ENCODE data around the gene CEACAM4. TPM values are rescaled to one million over a fixed set of nuclear protein-coding genes. Genes with fewer than 3 reads are reported as not detected.

Gene CEACAM4
- total and polyA plus RNA-seq, 2 of the 4 experiments (the other 2 are of a cell fraction), result not detected

GRCh38 chr19:41617941-41618730 lies 8.7 kb downstream of the CEACAM4 start:
- no peak overlapping the region for H3K23ac ChIP-seq (ENCODE audit: low read depth, low read length)
- no peak overlapping the region for H3K18ac ChIP-seq (ENCODE audit: low read depth, low read length)
- H3K9me3 ChIP-seq (ENCODE audit: control insufficient read depth, insufficient read depth, low read length), result no peaks in the 10 kb centered on the region
- H3K9me1 ChIP-seq (ENCODE audit: insufficient read depth, low read length), result no peaks in the 10 kb centered on the region
- intact Hi-C loops (cut with micrococcal nuclease), result no loop called here
- no peak overlapping the region for H2BK120ac ChIP-seq (ENCODE audit: low read depth, low read length)
- H4K91ac ChIP-seq (ENCODE audit: insufficient read depth, low read depth, low read length), result no peak overlapping the region
- no peak overlapping the region for H3K4me3 ChIP-seq (ENCODE audit: insufficient read depth, low read depth, low read length)
- no peaks in the 10 kb centered on the region for H3K79me1 ChIP-seq (ENCODE audit: low read depth in 1 of 2, low read length in 2 of 2)
- no peak overlapping the region for H4K5ac ChIP-seq (ENCODE audit: low read depth, low read length)
- no peak overlapping the region for H2BK20ac ChIP-seq (ENCODE audit: low read depth, low read length)
- no peak overlapping the region for H3K9ac ChIP-seq (ENCODE audit: low read depth, low read length)
- no peaks in the 10 kb centered on the region for H3K36me3 ChIP-seq (ENCODE audit: control insufficient read depth, insufficient read depth, low read length)
- H2AFZ ChIP-seq (replicated peaks; ENCODE audit: low read length, poor library complexity), result no peak overlapping the region
- H3K4me1 ChIP-seq (ENCODE audit: control insufficient read depth, insufficient read depth, low read length), result no peaks in the 10 kb centered on the region
- H3K4ac ChIP-seq (ENCODE audit: low read depth, low read length), result no peak overlapping the region
- no peak overlapping the region for H2AK5ac ChIP-seq (ENCODE audit: low read depth, low read length)
- 60% methylated on average over 1 of the region's 9 CpGs; no CpG with 5 or more reads in 1 of the 2 experiments for WGBS, 2 experiments (ENCODE audit: extremely low coverage in 2 of 2, insufficient read length in 1 of 2)
- H3K14ac ChIP-seq (replicated peaks; ENCODE audit: low read depth, low read length), result no peak overlapping the region
- no peak overlapping the region for H2BK5ac ChIP-seq (ENCODE audit: low read depth, low read length, poor library complexity, severe bottlenecking)
- ATAC-seq (ENCODE audit: low read depth) (no peak), DNase-seq (no peak)
- TF ChIP-seq SMC3 (IDR thresholded peaks at IDR 0.05; ENCODE audit: low read depth, low read length), result no peak
- TF ChIP-seq POLR2A (IDR thresholded peaks at IDR 0.05; ENCODE audit: low read depth, low read length), result no peak
- no peak for TF ChIP-seq NFE2L2 (IDR thresholded peaks at IDR 0.05; ENCODE audit: low read depth, low read length)
- TF ChIP-seq, protein P1, sequence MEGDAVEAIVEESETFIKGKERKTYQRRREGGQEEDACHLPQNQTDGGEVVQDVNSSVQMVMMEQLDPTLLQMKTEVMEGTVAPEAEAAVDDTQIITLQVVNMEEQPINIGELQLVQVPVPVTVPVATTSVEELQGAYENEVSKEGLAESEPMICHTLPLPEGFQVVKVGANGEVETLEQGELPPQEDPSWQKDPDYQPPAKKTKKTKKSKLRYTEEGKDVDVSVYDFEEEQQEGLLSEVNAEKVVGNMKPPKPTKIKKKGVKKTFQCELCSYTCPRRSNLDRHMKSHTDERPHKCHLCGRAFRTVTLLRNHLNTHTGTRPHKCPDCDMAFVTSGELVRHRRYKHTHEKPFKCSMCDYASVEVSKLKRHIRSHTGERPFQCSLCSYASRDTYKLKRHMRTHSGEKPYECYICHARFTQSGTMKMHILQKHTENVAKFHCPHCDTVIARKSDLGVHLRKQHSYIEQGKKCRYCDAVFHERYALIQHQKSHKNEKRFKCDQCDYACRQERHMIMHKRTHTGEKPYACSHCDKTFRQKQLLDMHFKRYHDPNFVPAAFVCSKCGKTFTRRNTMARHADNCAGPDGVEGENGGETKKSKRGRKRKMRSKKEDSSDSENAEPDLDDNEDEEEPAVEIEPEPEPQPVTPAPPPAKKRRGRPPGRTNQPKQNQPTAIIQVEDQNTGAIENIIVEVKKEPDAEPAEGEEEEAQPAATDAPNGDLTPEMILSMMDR (conservative IDR thresholded peaks at IDR 0.05; ENCODE audit: low read depth, low read length), result no peak
- no peak for TF ChIP-seq RAD21 (IDR thresholded peaks at IDR 0.05; ENCODE audit: low read length)
- TF ChIP-seq BHLHE40 (IDR thresholded peaks at IDR 0.05; ENCODE audit: low read depth, low read length), result no peak
- TF ChIP-seq USF2 (IDR thresholded peaks at IDR 0.05; ENCODE audit: low read depth, low read length), result no peak
- H3K4me2 ChIP-seq (ENCODE audit: low read depth, low read length), result no peak overlapping the region
- H4K20me1 ChIP-seq (ENCODE audit: insufficient read depth, low read length), result no peaks in the 10 kb centered on the region
- H2AK9ac ChIP-seq (replicated peaks; ENCODE audit: low read depth, low read length, poor library complexity), result no peak overlapping the region
- CTCF ChIA-PET, result no interaction called here
- H4K8ac ChIP-seq (ENCODE audit: low read depth in 2 of 2, low read length in 2 of 2), result no peak overlapping the region
- dilution Hi-C loops (cut with HindIII; ENCODE audit: low sequenced_read_pairs, unreplicated experiment), result no loop called here
- POLR2A ChIA-PET (ENCODE audit: unreplicated experiment), result no interaction called here
- no peak overlapping the region for H3K27ac ChIP-seq (ENCODE audit: insufficient read depth, low read length)
- no peaks in the 10 kb centered on the region for H3K27me3 ChIP-seq (ENCODE audit: control insufficient read depth, insufficient read depth, low read length)
- no peak overlapping the region for H3K56ac ChIP-seq (ENCODE audit: extremely low read depth, insufficient read depth, low read length)
- no peak overlapping the region for H2BK15ac ChIP-seq (ENCODE audit: low read depth, low read length)
- no TSS peak for BruUV-seq (replicated peaks)
- in situ Hi-C loops (cut with MboI; ENCODE audit: low sequenced_read_pairs), result no loop called here
